Subcutaneous adipose tissue (tissue), 4 donors: ENCODE measurements around the gene MRPS18A. TPM values are rescaled to one million over a fixed set of nuclear protein-coding genes. Genes with fewer than 3 reads are reported as not detected.

Experiments used
- total RNA-seq, 4 donors: library from RNA; depleted of rRNA; stranded (reverse); fragments of >200 nt; gene quantifications; one replicate each; pipeline ENCODE4 v1.1.0, GENCODE V29; 2016
- TF ChIP-seq, protein P1 (sequence below): fragments of 450-650 bp; IDR thresholded peaks from one replicate; pipeline ENCODE4 v1.5.1; 2016; ENCODE audit warnings: low read depth, mild to moderate bottlenecking, control low read depth, antibody characterized with exemption, moderate library complexity

The MRPS18A gene
- total RNA-seq, 4 donors from 2014 or later, result 28.5 to 31.3 (median 30.4) TPM

DNA sequence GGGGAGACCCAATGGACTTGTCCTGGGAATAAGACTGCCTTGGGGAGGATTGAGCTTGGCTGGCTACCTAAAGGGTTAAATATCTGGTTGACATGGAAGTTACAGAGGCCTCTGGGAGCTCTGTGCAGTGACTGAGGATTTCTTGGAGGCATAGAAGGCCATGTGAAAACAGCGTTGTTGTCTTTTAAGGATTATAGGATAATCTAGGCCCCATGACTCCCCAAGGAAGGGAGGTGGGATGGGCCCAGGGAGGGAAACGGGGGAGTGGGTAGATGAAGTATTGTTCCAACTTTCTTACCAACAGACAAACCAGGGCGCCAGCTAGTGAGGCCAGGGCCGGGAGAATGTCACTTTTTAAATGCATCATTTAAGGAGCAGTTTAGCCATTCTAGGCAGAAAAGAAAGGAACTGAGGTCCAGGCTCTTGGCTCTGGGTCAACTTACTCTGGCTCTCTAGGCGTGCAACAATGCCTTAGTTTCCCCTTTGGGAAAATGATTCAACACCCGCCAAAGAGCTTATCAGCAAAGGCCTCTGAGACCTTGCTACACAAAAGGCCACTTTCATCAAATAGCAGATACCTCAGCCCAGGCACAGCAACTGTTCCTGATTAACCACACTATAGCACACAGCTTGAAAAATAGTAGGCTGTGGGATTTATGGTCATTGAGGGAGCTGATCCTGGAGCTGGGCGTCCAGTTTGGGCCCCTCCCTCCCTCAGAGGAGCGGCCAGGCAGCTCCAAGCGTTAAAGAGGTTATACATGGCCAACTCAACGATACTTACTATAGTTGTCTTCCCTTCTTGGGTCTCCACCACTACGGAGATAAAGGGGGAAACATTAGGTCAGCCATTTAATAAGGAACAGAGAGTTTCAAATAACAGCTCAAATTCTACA, 7.0 kb downstream of the MRPS18A start:
- TF ChIP-seq, protein P1, sequence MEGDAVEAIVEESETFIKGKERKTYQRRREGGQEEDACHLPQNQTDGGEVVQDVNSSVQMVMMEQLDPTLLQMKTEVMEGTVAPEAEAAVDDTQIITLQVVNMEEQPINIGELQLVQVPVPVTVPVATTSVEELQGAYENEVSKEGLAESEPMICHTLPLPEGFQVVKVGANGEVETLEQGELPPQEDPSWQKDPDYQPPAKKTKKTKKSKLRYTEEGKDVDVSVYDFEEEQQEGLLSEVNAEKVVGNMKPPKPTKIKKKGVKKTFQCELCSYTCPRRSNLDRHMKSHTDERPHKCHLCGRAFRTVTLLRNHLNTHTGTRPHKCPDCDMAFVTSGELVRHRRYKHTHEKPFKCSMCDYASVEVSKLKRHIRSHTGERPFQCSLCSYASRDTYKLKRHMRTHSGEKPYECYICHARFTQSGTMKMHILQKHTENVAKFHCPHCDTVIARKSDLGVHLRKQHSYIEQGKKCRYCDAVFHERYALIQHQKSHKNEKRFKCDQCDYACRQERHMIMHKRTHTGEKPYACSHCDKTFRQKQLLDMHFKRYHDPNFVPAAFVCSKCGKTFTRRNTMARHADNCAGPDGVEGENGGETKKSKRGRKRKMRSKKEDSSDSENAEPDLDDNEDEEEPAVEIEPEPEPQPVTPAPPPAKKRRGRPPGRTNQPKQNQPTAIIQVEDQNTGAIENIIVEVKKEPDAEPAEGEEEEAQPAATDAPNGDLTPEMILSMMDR, result no peak

DNA sequence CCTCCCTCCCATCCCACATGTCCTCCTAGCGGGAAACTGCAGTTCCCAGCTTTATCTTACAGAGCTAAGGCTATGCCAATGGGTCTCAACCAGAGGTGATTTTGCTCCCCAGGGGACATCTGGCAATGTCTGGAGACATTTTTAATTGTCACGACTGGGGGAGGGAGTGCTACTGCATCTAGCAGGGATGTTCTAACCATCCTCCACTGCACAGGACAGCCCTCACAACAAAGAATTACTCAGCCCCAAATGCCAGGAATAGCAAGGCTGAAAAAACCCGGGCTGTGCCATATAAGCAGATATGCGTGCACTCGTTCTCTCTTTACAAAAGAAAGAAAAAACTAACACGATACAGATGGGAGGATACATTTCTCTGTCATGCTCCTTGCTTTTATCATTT, 8.5 kb downstream of the MRPS18A start:
- TF ChIP-seq, protein P1, result no peak

DNA sequence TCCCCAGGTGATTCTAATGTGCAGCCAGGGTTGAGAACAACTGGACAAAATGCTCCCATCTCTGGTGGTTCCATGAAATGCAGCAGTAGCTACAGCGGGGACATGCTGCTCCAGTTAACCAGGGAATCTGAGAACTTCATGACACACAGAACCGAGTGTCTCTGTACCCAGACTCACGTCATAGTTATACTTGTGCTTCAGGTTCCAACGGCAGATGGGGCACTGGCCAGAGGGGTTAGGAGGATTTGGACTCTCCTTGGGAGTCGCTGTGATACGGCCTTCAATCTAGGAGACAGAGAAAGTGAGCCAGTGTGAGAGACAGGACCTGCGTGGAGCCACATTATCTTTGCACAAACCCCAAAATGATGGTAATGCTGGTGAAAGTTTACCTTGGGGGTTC, 9.2 kb downstream of the MRPS18A start:
- TF ChIP-seq, protein P1, result no peak

DNA sequence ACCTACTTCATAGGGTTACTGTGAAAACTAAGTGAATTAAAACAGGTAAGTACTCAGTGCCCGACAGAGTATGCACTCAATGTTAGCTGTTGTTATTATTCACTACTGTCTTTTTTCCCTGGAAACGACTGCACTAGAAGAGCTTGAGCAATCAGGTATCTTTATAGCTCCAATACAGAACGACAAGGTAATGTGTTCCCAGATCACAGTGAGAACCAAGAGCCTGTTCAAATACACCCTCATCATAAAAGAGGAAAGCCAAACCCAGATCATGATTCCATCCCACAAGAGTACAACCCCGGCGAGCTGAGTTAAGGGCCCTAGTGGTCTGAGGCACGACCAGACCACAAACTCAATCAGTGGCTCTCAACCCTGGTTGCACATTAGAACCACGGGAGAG, 9.8 kb downstream of the MRPS18A start:
- TF ChIP-seq, protein P1, result no peak

DNA sequence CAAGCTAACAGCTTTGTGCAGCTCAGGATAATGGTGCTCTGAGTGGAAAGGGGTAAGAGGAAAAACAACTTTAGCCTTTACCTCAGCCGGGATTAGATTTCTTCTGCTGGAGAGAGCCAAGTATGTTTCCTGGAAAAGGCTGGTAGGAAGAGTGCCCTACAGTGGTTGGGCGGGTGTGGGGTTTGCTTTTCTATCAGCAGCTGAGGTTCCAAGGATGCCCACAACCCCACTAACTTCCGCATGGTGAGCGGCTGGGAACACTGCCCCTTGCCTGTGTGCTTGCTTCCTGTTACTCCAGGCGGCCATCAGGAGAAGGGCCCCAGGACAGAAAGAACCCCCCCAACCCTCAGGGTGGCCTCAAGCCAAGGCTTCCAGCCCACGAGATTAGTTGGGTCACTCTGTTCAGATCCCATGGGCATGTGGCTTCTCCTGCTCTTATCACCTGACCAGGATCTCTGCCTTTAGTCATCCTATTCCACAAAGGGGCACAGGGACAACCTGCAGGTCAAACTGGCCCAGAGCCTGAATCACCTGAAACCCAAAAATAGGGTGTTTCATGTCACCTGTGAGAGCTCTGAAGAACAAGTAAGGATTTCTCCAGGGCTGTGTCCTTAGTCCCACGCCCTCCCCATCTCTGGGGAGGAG, 10.5 kb downstream of the MRPS18A start:
- TF ChIP-seq, protein P1, result no peak

DNA sequence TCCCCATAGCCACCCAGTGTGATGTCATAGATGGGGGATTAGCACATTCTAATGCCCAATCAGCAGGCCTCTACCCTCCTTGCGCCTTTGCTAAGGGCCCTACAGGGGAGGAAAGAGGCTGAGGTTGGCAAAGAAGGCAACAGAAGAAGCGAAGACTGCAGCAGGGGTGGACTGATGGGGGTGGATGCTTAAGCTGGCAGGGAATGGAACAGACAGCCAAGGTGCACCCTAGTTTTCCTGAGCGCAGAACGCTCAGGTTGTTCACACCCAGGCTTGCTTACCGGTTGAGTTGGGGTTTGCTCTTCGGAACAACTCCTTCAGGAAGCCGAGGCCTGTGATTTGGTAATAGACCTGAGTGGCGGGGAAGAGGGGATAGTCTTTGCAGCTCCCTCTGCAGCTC, 12.7 kb downstream of the MRPS18A start:
- TF ChIP-seq, protein P1, result no peak

DNA sequence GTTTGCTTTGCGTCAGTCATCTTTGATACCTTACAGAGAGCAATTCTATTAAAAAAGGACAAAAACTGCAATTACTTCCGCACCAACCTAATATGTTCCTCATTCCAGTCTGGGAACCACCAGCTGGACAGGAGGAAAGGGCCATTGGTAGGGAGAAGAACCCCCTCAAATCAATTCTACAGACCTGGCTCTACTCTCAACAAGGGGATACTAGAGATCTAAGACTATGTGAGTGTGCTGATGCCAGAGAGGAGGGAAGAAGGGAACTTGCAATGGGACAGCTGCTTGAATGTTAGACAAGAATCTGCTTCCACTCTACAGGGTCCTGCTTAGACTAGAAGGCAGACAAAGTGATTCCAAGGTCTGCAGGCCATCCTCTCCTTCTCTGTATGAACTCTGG, 13.3 kb downstream of the MRPS18A start:
- TF ChIP-seq, protein P1, result no peak
